Measurements from ENCODE around the gene C5orf63. TPM values are rescaled to one million over a fixed set of nuclear protein-coding genes. Genes with fewer than 3 reads are reported as not detected.

Gene C5orf63
- total and polyA plus RNA-seq, 2 donors (not counting 1 experiment from before 2014, with no cell fraction given): 10.3 to 20.0 TPM

DNA sequence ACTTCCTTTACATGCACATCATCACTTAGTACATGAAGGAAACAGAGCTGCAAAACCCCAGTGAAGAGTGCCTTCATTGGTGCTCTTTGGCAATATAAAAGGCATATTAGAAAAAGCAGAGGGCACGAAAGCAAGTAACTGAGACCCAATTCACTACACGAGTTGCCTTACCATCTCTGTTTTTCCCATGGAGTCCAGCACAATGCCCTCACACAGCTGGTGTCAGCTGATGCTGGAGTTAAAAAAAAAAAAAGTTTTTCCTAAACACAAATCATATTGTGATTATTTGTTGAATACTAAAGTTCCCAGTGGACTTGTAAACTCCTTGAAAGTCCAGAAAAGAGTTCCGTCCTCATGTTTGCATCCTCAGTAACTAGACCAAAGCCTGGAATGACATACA is 68.6 kb downstream of the C5orf63 start:
- Histone ChIP-seq H3K36me3 (replicated peaks in 1 of 2; ENCODE audit: control extremely low read depth in 1 of 2, control insufficient read depth in 1 of 2, extremely low read depth in 1 of 2, insufficient read depth in 2 of 2, low read length in 1 of 2) (no peaks in the 10 kb centered on the region), H3K4me3 (ENCODE audit: control extremely low read depth in 1 of 5, extremely low read depth in 1 of 5, insufficient read depth in 1 of 5, low read depth in 2 of 5, low read length in 4 of 5) (no peak overlapping the region), H3K4me2 (replicated peaks; ENCODE audit: low read depth, low read length, poor library complexity, severe bottlenecking) (no peak overlapping the region), H3K79me2 (ENCODE audit: control insufficient read depth, insufficient read depth, low read length) (peaks cover 78% of the 10 kb centered on the region), H3K27ac (ENCODE audit: low read length in 2 of 2) (no peak overlapping the region), H3K9me3 (ENCODE audit: control extremely low read depth in 1 of 3, control insufficient read depth in 2 of 3, insufficient read depth in 1 of 3, low read length in 2 of 3) (peaks cover 0 to 5% (median 0%) of the 10 kb centered on the region in 3 donors), H3K9ac (ENCODE audit: low read length) (no peak overlapping the region), H3K4me1 (ENCODE audit: control insufficient read depth in 2 of 2, insufficient read depth in 2 of 2, low read length in 2 of 2) (peaks cover 23 to 34% of the 10 kb centered on the region in 2 donors), H3K27me3 (replicated peaks in 1 of 4; ENCODE audit: control extremely low read depth in 1 of 4, control insufficient read depth in 3 of 4, insufficient read depth in 4 of 4, low read length in 3 of 4) (no peaks in the 10 kb centered on the region), H4K20me1 (ENCODE audit: control insufficient read depth, insufficient read depth, low read length, poor library complexity, severe bottlenecking) (no peaks in the 10 kb centered on the region), H2AFZ (ENCODE audit: insufficient read depth, low read depth, low read length, poor library complexity, severe bottlenecking) (no peak overlapping the region)
- Mint-ChIP-seq H3K4me1 (peaks cover 53% of the 10 kb centered on the region), H3K27ac (no peak overlapping the region), H3K27me3 (no peaks in the 10 kb centered on the region), H3K4me3 (no peak overlapping the region), H3K9me3 (ENCODE audit: insufficient read depth) (no peaks in the 10 kb centered on the region)
- CTCF ChIA-PET: interaction anchor here (1.3 kb wide), 1 partner anchor 10 kb away, joined by 5 read pairs; no protein-coding TSS in a partner anchor
- WGBS (ENCODE audit: insufficient coverage): 80% methylated on average over 1 of the region's 3 CpGs
- TF ChIP-seq EZH2 (IDR thresholded peaks at IDR 0.05; ENCODE audit: borderline replicate concordance, insufficient read depth, low read depth, low read length, poor library complexity, severe bottlenecking): no peak
- TF ChIP-seq, protein P1, sequence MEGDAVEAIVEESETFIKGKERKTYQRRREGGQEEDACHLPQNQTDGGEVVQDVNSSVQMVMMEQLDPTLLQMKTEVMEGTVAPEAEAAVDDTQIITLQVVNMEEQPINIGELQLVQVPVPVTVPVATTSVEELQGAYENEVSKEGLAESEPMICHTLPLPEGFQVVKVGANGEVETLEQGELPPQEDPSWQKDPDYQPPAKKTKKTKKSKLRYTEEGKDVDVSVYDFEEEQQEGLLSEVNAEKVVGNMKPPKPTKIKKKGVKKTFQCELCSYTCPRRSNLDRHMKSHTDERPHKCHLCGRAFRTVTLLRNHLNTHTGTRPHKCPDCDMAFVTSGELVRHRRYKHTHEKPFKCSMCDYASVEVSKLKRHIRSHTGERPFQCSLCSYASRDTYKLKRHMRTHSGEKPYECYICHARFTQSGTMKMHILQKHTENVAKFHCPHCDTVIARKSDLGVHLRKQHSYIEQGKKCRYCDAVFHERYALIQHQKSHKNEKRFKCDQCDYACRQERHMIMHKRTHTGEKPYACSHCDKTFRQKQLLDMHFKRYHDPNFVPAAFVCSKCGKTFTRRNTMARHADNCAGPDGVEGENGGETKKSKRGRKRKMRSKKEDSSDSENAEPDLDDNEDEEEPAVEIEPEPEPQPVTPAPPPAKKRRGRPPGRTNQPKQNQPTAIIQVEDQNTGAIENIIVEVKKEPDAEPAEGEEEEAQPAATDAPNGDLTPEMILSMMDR (IDR thresholded peaks at IDR 0.05): no peak
- POLR2A ChIA-PET: interaction anchor here (1.4 kb wide), 1 partner anchor 10 kb away, joined by 3 read pairs; no protein-coding TSS in a partner anchor
- intact Hi-C loops (cut with micrococcal nuclease): no loop called here
- ATAC-seq (ENCODE audit: low read depth) (no peak), DNase-seq (no peak)

DNA sequence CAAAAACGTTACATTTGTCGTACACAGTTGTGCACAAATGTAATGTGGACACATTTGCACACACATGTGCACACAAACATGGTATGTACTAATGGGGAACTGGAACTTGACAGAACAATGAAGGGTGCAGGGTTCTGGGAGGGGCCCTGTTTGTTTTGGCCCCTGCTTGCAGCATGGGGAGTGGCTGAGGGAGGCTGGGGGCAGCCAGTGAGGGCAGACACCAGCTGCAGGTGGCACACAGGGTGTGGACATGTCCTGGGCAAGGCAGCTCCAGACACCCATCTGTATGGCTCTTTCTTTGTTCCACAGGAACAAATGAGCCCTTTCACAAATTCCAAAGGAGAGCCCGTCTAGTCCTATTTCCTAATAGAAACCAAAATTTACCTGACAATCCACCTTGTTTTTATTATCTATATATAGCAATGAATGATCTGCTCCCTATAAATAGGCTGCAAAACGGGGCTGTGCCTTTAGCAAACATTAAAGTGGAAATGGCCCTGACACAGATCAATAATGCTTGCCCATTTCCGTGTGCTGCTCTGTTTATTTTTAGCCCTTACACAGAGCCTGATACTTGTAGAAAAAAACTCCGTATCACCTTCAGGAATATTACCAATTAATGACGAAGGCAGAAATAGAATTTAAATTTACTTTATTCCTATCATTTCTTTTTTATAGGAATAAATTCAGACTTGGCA is 69.4 kb downstream of the C5orf63 start:
- Histone ChIP-seq H3K4me3 (ENCODE audit: control extremely low read depth in 1 of 5, extremely low read depth in 1 of 5, insufficient read depth in 1 of 5, low read depth in 2 of 5, low read length in 4 of 5) (no peak overlapping the region), H3K4me1 (ENCODE audit: control insufficient read depth in 2 of 2, insufficient read depth in 2 of 2, low read length in 2 of 2) (peaks cover 24 to 30% of the 10 kb centered on the region in 2 donors), H3K27ac (ENCODE audit: low read length in 2 of 2) (no peak overlapping the region), H3K4me2 (replicated peaks; ENCODE audit: low read depth, low read length, poor library complexity, severe bottlenecking) (peak overlapping the region; percentile 36), H3K79me2 (ENCODE audit: control insufficient read depth, insufficient read depth, low read length) (peaks cover 78% of the 10 kb centered on the region), H4K20me1 (ENCODE audit: control insufficient read depth, insufficient read depth, low read length, poor library complexity, severe bottlenecking) (no peaks in the 10 kb centered on the region), H3K27me3 (replicated peaks in 1 of 4; ENCODE audit: control extremely low read depth in 1 of 4, control insufficient read depth in 3 of 4, insufficient read depth in 4 of 4, low read length in 3 of 4) (no peaks in the 10 kb centered on the region), H3K9me3 (ENCODE audit: control extremely low read depth in 1 of 3, control insufficient read depth in 2 of 3, insufficient read depth in 1 of 3, low read length in 2 of 3) (peaks cover 0 to 5% (median 0%) of the 10 kb centered on the region in 3 donors), H3K9ac (ENCODE audit: low read length) (no peak overlapping the region), H2AFZ (ENCODE audit: insufficient read depth, low read depth, low read length, poor library complexity, severe bottlenecking) (no peak overlapping the region), H3K36me3 (replicated peaks in 1 of 2; ENCODE audit: control extremely low read depth in 1 of 2, control insufficient read depth in 1 of 2, extremely low read depth in 1 of 2, insufficient read depth in 2 of 2, low read length in 1 of 2) (no peaks in the 10 kb centered on the region)
- WGBS (ENCODE audit: insufficient coverage): 40% methylated on average over 1 of the region's 7 CpGs
- Mint-ChIP-seq H3K27me3 (no peaks in the 10 kb centered on the region), H3K27ac (peak overlapping the region; percentile 32), H3K4me3 (no peak overlapping the region), H3K4me1 (peaks cover 56% of the 10 kb centered on the region), H3K9me3 (ENCODE audit: insufficient read depth) (no peaks in the 10 kb centered on the region)
- TF ChIP-seq, protein P1 (IDR thresholded peaks at IDR 0.05): no peak
- no peak for TF ChIP-seq EZH2 (IDR thresholded peaks at IDR 0.05; ENCODE audit: borderline replicate concordance, insufficient read depth, low read depth, low read length, poor library complexity, severe bottlenecking)
- POLR2A ChIA-PET: interaction anchor here (0.6 to 1.4 kb wide), 2 partner anchors 11 to 223 kb away, joined by 3 to 5 read pairs; no protein-coding TSS in a partner anchor
- intact Hi-C loops (cut with micrococcal nuclease): no loop called here
- no peak for ATAC-seq (ENCODE audit: low read depth)
- CTCF ChIA-PET: interaction anchor here (1.3 kb wide), 1 partner anchor 11 kb away, joined by 5 read pairs; no protein-coding TSS in a partner anchor
- DNase-seq: no peak
